ENCODE measurements around the gene SETBP1.
A peak's percentile ranks its signal among the peaks of the same experiment; 100 is the strongest.

The SETBP1 gene

GRCh38 chr18:44803019-44803650 is 122.4 kb downstream of the SETBP1 start:
- Mint-ChIP-seq H3K9me3 (peaks cover 3% of the 10 kb centered on the region), H3K27ac (peak overlapping the region; percentile 95), H3K4me3 (peak overlapping the region; percentile 44), H3K27me3 (no peaks in the 10 kb centered on the region), H3K4me1 (peaks cover 99% of the 10 kb centered on the region), H3K36me3 (peaks cover 79% of the 10 kb centered on the region)
- ATAC-seq: peak; percentile 7

DNA sequence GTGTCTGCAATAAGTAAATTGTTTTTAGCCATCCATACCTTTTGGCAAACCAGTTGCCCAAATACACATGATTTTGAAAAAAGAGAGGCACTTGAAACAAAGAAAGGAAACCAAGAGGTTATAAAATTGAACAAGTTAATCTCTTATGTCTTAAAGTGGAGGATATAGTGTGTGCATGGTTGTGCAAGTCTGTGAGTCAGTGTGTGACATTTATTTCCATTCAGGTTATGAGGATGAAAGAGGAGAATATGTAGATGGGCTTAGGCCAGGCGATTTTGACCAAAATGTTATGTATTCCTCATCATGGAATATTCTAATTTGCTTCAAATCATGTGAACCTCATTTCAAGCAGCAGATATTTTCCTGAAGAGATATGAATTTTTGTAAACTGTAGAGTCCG is 123.3 kb downstream of the SETBP1 start:
- Mint-ChIP-seq H3K27ac (peak overlapping the region; percentile 95), H3K27me3 (no peaks in the 10 kb centered on the region), H3K9me3 (peaks cover 3% of the 10 kb centered on the region), H3K36me3 (peaks cover 88% of the 10 kb centered on the region), H3K4me1 (peaks cover 99% of the 10 kb centered on the region), H3K4me3 (peak overlapping the region; percentile 27)
- ATAC-seq: no peak

DNA sequence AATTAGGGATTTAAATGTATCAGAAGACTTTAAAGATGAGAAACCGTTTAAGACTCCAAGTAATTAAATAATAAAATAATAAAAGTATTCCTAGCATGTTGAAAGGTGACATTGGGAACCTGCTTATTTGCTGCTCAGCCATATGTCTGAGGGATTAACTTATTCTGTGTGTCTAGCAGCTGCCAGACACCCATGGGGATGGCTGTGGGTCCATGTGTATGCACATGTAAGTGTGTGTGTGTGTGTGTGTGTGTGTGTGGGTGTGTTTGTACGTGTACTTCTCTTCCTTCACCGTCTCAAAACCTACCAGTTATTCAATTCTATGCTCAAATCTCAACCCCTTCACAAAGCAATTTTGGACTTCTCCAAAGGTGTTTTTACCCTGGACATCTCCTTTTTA is 124.5 kb downstream of the SETBP1 start:
- Mint-ChIP-seq H3K4me3 (no peak overlapping the region), H3K27ac (peak overlapping the region; percentile 95), H3K4me1 (peaks cover 99% of the 10 kb centered on the region), H3K9me3 (peaks cover 3% of the 10 kb centered on the region), H3K36me3 (peaks cover 96% of the 10 kb centered on the region), H3K27me3 (no peaks in the 10 kb centered on the region)
- ATAC-seq: no peak

DNA sequence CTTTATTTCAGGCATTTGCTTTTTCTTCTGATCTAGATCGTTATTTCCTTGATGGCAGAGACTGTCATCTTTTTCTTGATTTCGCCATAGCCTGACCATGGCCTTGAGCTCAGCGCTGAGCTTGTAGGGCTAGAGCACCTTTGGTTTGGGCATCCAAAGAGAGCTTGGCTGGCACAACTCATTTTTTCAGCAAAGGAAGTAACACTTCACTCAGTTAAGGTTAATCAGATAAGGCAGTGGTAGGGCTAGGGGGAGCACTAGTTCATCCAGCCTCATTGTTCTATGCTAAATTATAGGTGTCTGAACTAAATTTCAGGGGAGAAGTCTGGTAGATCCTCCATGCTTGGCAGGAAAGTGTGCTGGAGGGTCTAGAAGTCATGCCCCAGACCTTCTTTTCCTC is 125.0 kb downstream of the SETBP1 start:
- Mint-ChIP-seq H3K36me3 (peaks cover 96% of the 10 kb centered on the region), H3K9me3 (no peaks in the 10 kb centered on the region), H3K4me3 (no peak overlapping the region), H3K27ac (peak overlapping the region; percentile 95), H3K4me1 (peaks cover 98% of the 10 kb centered on the region), H3K27me3 (no peaks in the 10 kb centered on the region)
- ATAC-seq: no peak

DNA sequence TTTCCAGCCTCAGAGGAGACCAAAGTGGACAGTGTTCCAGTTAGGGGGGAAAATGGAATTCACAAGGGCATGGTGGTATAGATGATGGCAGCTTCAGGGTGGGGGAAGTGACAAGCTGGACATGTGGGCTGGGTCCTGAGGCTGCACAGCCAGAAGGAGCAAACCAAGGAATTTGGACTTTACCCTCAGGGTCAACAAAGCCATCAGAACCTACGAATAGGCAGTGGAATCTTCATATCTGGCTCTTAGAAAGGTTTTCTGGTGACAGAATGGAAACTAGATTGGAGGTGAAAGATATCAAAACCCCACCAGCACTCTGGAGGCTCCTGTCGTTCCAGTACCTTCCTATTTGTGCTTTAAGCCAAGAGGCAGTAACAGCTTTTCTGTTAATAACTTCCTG is 127.1 kb downstream of the SETBP1 start:
- Mint-ChIP-seq H3K27me3 (no peaks in the 10 kb centered on the region), H3K4me3 (no peak overlapping the region), H3K4me1 (peaks cover 87% of the 10 kb centered on the region), H3K9me3 (no peaks in the 10 kb centered on the region), H3K36me3 (peaks cover 91% of the 10 kb centered on the region), H3K27ac (peak overlapping the region; percentile 20)
- ATAC-seq: no peak

- H3K27me3 Mint-ChIP-seq: no peaks in the 10 kb centered on the region
Measured at GRCh38 chr18:44811572-44812125, 131.0 kb downstream of the SETBP1 start.

GRCh38 chr18:44812426-44812825 is 131.7 kb downstream of the SETBP1 start:
- Mint-ChIP-seq H3K4me1 (peaks cover 75% of the 10 kb centered on the region), H3K9me3 (no peaks in the 10 kb centered on the region), H3K27me3 (no peaks in the 10 kb centered on the region), H3K36me3 (peaks cover 75% of the 10 kb centered on the region), H3K4me3 (no peak overlapping the region), H3K27ac (peak overlapping the region; percentile 37)
- no peak for ATAC-seq

More at GRCh38 chr18:44811572-44812125, 131.0 kb downstream of the SETBP1 start:
- Mint-ChIP-seq H3K4me1 (peaks cover 74% of the 10 kb centered on the region), H3K4me3 (no peak overlapping the region), H3K27ac (peak overlapping the region; percentile 37), H3K9me3 (no peaks in the 10 kb centered on the region), H3K36me3 (peaks cover 76% of the 10 kb centered on the region)
- no peak for ATAC-seq

DNA sequence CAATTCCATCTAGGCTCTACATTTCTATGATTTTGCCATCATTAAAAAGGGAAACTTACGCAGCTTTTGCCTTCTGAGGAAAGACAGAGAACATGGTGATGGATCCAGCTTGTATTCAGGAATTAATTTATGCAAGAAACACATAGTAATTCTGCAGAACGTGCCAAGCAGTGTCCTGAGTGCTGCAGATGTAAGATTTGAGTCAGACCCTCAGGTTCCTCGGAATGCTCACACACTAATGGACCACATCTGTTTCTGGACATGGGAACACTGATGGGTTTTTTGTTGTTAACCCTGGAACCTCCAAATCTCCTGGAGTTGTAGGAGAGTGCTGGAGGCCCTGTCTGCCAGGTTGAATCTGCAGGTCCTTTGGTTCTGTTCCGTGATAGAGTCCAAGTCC is 132.9 kb downstream of the SETBP1 start:
- Mint-ChIP-seq H3K4me1 (peaks cover 75% of the 10 kb centered on the region), H3K4me3 (no peak overlapping the region), H3K36me3 (peaks cover 66% of the 10 kb centered on the region), H3K9me3 (peaks cover 1% of the 10 kb centered on the region), H3K27ac (no peak overlapping the region), H3K27me3 (no peaks in the 10 kb centered on the region)
- ATAC-seq: no peak

- Mint-ChIP-seq H3K27me3 (no peaks in the 10 kb centered on the region), H3K36me3 (peaks cover 62% of the 10 kb centered on the region), H3K4me3 (no peak overlapping the region), H3K27ac (no peak overlapping the region), H3K9me3 (peaks cover 3% of the 10 kb centered on the region), H3K4me1 (peaks cover 75% of the 10 kb centered on the region)
- no peak for ATAC-seq
Measured at GRCh38 chr18:44815108-44815507, 134.4 kb downstream of the SETBP1 start.

DNA sequence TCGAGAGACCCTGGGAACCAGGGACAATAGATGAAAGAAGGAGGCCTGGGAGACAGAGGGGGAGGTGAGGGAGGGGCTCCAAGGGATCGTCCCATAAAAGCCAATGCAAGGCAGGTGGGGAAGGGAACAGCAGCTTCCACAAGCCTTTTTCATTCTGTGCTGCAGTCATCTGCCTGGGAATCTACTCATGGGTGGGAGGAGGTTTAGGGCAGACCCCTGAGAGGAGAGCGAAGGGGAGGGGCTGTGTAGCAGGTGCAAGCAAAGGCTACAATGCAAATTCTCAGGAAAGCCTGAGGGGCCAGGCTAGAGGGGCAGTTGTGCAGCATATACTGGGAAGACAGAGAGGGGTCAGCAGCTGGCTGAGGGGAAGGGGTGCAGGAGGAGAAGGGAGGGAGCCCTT is 135.4 kb downstream of the SETBP1 start:
- Mint-ChIP-seq H3K9me3 (peaks cover 3% of the 10 kb centered on the region), H3K27me3 (no peaks in the 10 kb centered on the region), H3K27ac (peak overlapping the region; percentile 68), H3K4me3 (no peak overlapping the region), H3K36me3 (peaks cover 62% of the 10 kb centered on the region), H3K4me1 (peaks cover 74% of the 10 kb centered on the region)
- no peak for ATAC-seq

DNA sequence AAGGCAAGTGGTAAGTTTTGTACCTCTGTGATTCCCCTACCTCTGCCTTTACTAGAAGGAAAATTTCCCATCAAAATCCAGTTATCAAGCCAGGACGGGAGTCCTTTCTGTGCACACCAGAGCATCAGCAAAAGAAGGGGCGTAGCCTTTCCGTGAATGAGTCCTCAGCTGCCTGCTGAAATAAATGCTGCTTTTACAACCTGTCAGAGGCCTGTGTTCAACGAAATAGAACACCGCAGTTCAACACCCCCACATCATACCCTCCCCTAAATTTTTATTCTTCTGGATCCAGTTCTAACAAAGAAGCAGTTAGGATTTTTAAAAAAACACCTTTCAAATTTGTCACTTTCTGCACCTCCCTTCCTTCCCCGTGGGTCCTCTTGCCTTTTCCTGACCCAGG is 135.8 kb downstream of the SETBP1 start:
- no peaks in the 10 kb centered on the region for H3K27me3 Mint-ChIP-seq
- ATAC-seq: no peak
- peak overlapping the region; percentile 79 for H3K27ac Mint-ChIP-seq
- H3K4me1 Mint-ChIP-seq: peaks cover 75% of the 10 kb centered on the region
- peaks cover 3% of the 10 kb centered on the region for H3K9me3 Mint-ChIP-seq
- H3K36me3 Mint-ChIP-seq: peaks cover 62% of the 10 kb centered on the region
- H3K4me3 Mint-ChIP-seq: no peak overlapping the region

DNA sequence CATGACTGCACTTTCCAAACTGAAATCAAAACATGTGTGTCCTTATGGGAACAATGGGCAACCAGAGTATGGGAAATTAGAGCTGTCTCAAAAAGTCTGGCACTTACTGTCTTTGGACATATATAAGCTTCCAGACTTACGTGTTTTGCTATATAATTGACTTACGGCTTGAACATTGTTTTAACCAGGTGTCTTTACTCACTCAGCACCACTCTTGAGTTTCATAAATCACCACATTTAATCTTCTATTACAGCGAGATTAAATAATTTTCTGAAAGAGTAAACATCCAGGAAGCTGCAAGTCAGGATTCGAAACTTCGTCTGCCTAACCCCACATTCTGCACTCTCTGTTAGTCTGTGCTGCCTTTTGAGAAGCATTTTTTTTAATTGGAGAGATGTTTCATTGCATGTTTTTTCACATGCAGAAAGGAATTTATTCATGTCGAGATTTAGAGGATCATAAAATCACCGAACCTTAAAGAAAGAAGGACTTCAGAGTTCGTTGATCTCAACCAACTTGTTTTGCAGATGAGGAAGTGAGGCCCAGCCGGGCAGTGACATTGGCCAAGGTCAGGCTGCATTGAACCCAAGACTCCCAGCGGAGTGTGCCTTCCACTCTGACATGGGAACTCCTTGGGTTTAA is 137.3 kb downstream of the SETBP1 start:
- ATAC-seq: no peak
- H3K4me1 Mint-ChIP-seq: peaks cover 84% of the 10 kb centered on the region
- H3K36me3 Mint-ChIP-seq: peaks cover 69% of the 10 kb centered on the region
- peak overlapping the region; percentile 79 for H3K27ac Mint-ChIP-seq
- no peaks in the 10 kb centered on the region for H3K27me3 Mint-ChIP-seq
- H3K9me3 Mint-ChIP-seq: peaks cover 3% of the 10 kb centered on the region
- peak overlapping the region; percentile 29 for H3K4me3 Mint-ChIP-seq

GRCh38 chr18:44818668-44819403 is 138.1 kb downstream of the SETBP1 start:
- Mint-ChIP-seq H3K4me1 (peaks cover 91% of the 10 kb centered on the region), H3K27ac (peak overlapping the region; percentile 79), H3K4me3 (peak overlapping the region; percentile 29), H3K9me3 (peaks cover 3% of the 10 kb centered on the region), H3K36me3 (peaks cover 67% of the 10 kb centered on the region), H3K27me3 (no peaks in the 10 kb centered on the region)
- ATAC-seq: peak; percentile 87

- peaks cover 61% of the 10 kb centered on the region for H3K36me3 Mint-ChIP-seq
- H3K27me3 Mint-ChIP-seq: no peaks in the 10 kb centered on the region
- no peak for ATAC-seq
- peak overlapping the region; percentile 79 for H3K27ac Mint-ChIP-seq
- peaks cover 96% of the 10 kb centered on the region for H3K4me1 Mint-ChIP-seq
- no peak overlapping the region for H3K4me3 Mint-ChIP-seq
- H3K9me3 Mint-ChIP-seq: peaks cover 3% of the 10 kb centered on the region
Measured at GRCh38 chr18:44819944-44820510, 139.3 kb downstream of the SETBP1 start.

GRCh38 chr18:44821924-44822323 is 141.2 kb downstream of the SETBP1 start:
- H3K27me3 Mint-ChIP-seq: no peaks in the 10 kb centered on the region
- no peak overlapping the region for H3K4me3 Mint-ChIP-seq
- peaks cover 86% of the 10 kb centered on the region for H3K4me1 Mint-ChIP-seq
- H3K9me3 Mint-ChIP-seq: peaks cover 3% of the 10 kb centered on the region
- no peak for ATAC-seq
- H3K36me3 Mint-ChIP-seq: peaks cover 49% of the 10 kb centered on the region
- peak overlapping the region; percentile 79 for H3K27ac Mint-ChIP-seq
